ENCODE data around the gene ISG15. TPM values are rescaled to one million over a fixed set of nuclear protein-coding genes. Genes with fewer than 3 reads are reported as not detected.

ISG15 gene
- total and polyA plus RNA-seq, 8 donors, result 8.3 to 90.0 (median 15.7) TPM

DNA sequence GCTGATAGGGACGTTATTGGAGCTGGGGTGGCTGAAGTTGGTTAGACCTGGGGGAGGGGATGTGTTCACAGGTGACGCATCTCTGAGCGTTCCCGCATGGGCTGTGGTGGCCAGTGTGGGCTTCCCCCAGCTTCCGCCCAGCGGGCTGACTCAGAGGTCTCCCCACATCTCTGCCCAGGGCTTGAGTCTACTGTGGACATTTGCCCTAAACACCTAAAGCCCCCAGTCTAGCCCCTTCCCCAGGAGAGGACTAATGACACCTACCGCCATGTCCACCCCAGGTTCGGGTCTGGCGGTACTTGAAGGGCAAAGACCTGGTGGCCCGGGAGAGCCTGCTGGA, 8.6 kb downstream of the ISG15 start:
- peaks cover 13 to 54% of the 10 kb centered on the region in 2 donors for H3K4me1 ChIP-seq

DNA sequence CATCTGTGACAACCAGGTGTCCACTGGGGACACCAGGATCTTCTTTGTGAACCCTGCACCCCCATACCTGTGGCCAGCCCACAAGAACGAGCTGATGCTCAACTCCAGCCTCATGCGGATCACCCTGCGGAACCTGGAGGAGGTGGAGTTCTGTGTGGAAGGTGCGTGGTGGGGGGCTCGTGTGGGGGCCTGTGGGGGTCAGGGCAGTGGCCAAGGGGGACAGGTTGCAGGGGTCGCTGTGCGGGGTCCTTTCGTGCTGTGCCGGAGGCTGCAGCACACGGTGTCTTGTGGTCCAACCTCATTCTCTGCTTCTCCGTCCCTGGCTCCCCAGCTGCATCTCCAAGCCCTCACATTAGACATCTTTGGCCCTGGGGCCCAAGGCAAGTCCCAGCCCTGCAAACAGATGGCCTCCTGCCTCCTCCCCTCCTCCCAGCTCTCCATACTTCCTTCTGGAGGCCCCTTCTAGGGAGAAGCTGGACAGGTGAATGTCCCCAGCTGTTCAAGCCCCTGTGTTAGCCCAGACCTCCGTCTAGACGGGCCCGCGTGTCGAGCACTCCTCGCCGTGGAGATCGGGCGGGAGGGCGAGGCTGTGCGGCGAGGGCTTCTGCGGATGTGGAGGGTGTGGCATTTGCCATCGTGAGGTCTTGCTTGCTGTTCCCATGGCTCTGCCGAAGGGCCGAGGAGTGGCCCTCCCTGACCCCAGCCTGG, 9.2 kb downstream of the ISG15 start:
- no peak overlapping the region for H3K27ac ChIP-seq
- H3K4me1 ChIP-seq, result peaks cover 13 to 54% of the 10 kb centered on the region in 2 donors
- TF ChIP-seq, protein P1, sequence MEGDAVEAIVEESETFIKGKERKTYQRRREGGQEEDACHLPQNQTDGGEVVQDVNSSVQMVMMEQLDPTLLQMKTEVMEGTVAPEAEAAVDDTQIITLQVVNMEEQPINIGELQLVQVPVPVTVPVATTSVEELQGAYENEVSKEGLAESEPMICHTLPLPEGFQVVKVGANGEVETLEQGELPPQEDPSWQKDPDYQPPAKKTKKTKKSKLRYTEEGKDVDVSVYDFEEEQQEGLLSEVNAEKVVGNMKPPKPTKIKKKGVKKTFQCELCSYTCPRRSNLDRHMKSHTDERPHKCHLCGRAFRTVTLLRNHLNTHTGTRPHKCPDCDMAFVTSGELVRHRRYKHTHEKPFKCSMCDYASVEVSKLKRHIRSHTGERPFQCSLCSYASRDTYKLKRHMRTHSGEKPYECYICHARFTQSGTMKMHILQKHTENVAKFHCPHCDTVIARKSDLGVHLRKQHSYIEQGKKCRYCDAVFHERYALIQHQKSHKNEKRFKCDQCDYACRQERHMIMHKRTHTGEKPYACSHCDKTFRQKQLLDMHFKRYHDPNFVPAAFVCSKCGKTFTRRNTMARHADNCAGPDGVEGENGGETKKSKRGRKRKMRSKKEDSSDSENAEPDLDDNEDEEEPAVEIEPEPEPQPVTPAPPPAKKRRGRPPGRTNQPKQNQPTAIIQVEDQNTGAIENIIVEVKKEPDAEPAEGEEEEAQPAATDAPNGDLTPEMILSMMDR (IDR thresholded peaks at IDR 0.05), result no peak
- H3K4me3 ChIP-seq, result no peak overlapping the region
- peaks cover 0 to 37% of the 10 kb centered on the region in 2 donors for H3K27me3 ChIP-seq
- H3K9me3 ChIP-seq, result no peaks in the 10 kb centered on the region
- intact Hi-C loops (cut with DNase I), result no loop called here
- ATAC-seq, result no peak
- no peak for DNase-seq
- no peaks in the 10 kb centered on the region for H3K36me3 ChIP-seq

More for the DNA sequence above, 8.6 kb downstream of the ISG15 start:
- TF ChIP-seq, protein P1 (IDR thresholded peaks at IDR 0.05), result no peak
- peaks cover 0 to 37% of the 10 kb centered on the region in 2 donors for H3K27me3 ChIP-seq
- DNase-seq (no peak), ATAC-seq (no peak)
- intact Hi-C loops (cut with DNase I), result no loop called here
- H3K27ac ChIP-seq, result no peak overlapping the region
- H3K9me3 ChIP-seq, result no peaks in the 10 kb centered on the region
- no peaks in the 10 kb centered on the region for H3K36me3 ChIP-seq
- H3K4me3 ChIP-seq, result peak overlapping the region in 1 of 2 donors; percentile 75

DNA sequence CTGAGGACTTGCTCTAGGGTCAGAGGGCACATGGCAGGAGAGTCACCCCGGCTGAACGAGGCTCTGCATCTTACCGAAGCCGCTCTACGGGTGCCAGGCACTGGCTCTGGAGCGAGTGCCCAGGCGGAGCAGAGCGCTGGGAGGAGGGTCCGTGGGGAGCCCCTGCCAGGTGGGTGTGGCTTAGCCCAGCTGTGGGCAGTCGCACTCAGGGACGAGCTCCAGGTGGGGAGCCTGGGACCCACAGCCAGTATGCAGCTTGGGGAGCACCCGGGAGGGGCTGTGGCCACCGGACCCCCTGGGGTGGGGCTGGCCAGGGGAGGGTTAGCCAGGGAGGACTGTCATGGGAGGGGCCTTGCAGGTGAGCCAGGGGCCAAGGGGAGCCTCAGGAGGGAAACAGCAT, 10.4 kb downstream of the ISG15 start:
- H3K27ac ChIP-seq, result no peak overlapping the region
- H3K27me3 ChIP-seq, result peaks cover 0 to 37% of the 10 kb centered on the region in 2 donors
- DNase-seq (no peak), ATAC-seq (no peak)
- peaks cover 13 to 54% of the 10 kb centered on the region in 2 donors for H3K4me1 ChIP-seq
- H3K36me3 ChIP-seq, result no peaks in the 10 kb centered on the region
- H3K9me3 ChIP-seq, result no peaks in the 10 kb centered on the region
- intact Hi-C loops (cut with DNase I), result no loop called here
- TF ChIP-seq, protein P1 (IDR thresholded peaks at IDR 0.05), result no peak
- no peak overlapping the region for H3K4me3 ChIP-seq

DNA sequence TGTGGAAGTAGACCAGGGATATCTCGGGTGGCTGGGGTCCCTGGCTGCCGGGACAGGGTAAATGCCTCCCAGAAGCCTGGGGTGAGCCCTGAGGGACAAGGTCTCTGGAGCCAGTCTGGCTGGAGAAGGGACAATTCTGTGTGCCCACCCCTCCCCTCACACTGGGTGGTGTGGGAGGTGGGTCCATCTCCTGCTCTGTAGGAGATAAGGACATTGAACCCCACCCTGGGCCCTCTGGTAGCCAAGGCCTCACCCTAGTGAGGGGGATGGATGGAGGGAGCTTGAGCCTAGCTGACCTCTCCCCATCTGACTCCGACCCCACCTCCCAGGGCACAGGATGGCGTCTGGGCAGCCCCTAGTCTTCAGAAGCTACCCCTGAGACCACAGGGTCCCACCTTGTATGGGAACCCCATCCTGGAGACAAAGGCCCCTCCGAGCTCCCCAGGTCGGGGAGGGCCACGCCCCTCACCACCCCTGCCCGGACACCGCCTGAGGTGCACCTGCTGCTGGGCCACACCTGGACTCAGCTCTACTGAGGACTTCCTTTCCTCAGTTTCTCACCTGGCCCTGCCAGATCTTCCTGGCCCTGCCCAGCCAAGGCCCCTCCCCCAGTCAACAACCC, 11.0 kb downstream of the ISG15 start:
- ATAC-seq, result no peak
- TF ChIP-seq, protein P1 (IDR thresholded peaks at IDR 0.05), result no peak
- no peaks in the 10 kb centered on the region for H3K36me3 ChIP-seq
- H3K27ac ChIP-seq, result no peak overlapping the region
- DNase-seq, result no peak
- no peaks in the 10 kb centered on the region for H3K9me3 ChIP-seq
- H3K27me3 ChIP-seq, result peaks cover 0 to 37% of the 10 kb centered on the region in 2 donors
- no peak overlapping the region for H3K4me3 ChIP-seq
- H3K4me1 ChIP-seq, result peaks cover 13 to 49% of the 10 kb centered on the region in 2 donors
- intact Hi-C loops (cut with DNase I), result no loop called here
